ENCODE results near the gene SKI.

Gene SKI

GRCh38 chr1:2210786-2211185, 17.3 kb upstream of the SKI start:
- no peak for DNase-seq

- DNase-seq: no peak
Measured at GRCh38 chr1:2212274-2212531, 15.9 kb upstream of the SKI start.

GRCh38 chr1:2212532-2213491, 15.3 kb upstream of the SKI start:
- DNase-seq: no peak

- DNase-seq: no peak
Measured at GRCh38 chr1:2213576-2214505, 14.3 kb upstream of the SKI start.

- no peak for DNase-seq
Measured at GRCh38 chr1:2214541-2215241, 13.4 kb upstream of the SKI start.

GRCh38 chr1:2215329-2215728, 12.8 kb upstream of the SKI start:
- no peak for DNase-seq

GRCh38 chr1:2215909-2216766, 12.0 kb upstream of the SKI start:
- no peak for DNase-seq

GRCh38 chr1:2216767-2217058, 11.4 kb upstream of the SKI start:
- DNase-seq: no peak

- no peak for DNase-seq
Measured at GRCh38 chr1:2221271-2221670, 6.8 kb upstream of the SKI start.

GRCh38 chr1:2224170-2224584, 3.9 kb upstream of the SKI start:
- DNase-seq: no peak

GRCh38 chr1:2224631-2225428, 3.3 kb upstream of the SKI start:
- no peak for DNase-seq

- DNase-seq: no peak
Measured at GRCh38 chr1:2226525-2227345, 1.4 kb upstream of the SKI start.

GRCh38 chr1:2227346-2228156, 568 bp upstream of the SKI start:
- peak; percentile 59 for DNase-seq

- DNase-seq: no peak
Measured at GRCh38 chr1:2228694-2229036, 546 bp downstream of the SKI start.

- DNase-seq: no peak
Measured at GRCh38 chr1:2229037-2229864, 1.1 kb downstream of the SKI start.

GRCh38 chr1:2229911-2230731, 2.0 kb downstream of the SKI start:
- DNase-seq: no peak

- no peak for DNase-seq
Measured at GRCh38 chr1:2230781-2231531, 2.8 kb downstream of the SKI start.
